ENCODE data around the gene PDXP. TPM values are rescaled to one million over a fixed set of nuclear protein-coding genes. Genes with fewer than 3 reads are reported as not detected.

Gene PDXP
- total and polyA plus RNA-seq, 2 of the 13 experiments (the other 11 are each of a cell fraction or from before 2014, with no cell fraction given) = 58.2 to 70.6 TPM

- TF ChIP-seq BCLAF1 (IDR thresholded peaks at IDR 0.05) (no peak), ATF6 (CRISPR knock-in tag; conservative IDR thresholded peaks at IDR 0.05) (no peak), E2F2 (CRISPR knock-in tag; IDR thresholded peaks at IDR 0.05; ENCODE audit: borderline replicate concordance) (no peak), ZNF343 (CRISPR knock-in tag; IDR thresholded peaks at IDR 0.05) (no peak), AKNA (CRISPR knock-in tag; IDR thresholded peaks at IDR 0.05; ENCODE audit: borderline replicate concordance) (no peak), MEIS1 (CRISPR knock-in tag; IDR thresholded peaks at IDR 0.05; ENCODE audit: borderline replicate concordance) (0 out of 2 replicates have a peak, but pooled peaks have one; percentile 24), ZNF432 (CRISPR knock-in tag; IDR thresholded peaks at IDR 0.05; ENCODE audit: borderline replicate concordance) (no peak), XBP1 (CRISPR knock-in tag; IDR thresholded peaks at IDR 0.05) (no peak), MAZ (IDR thresholded peaks at IDR 0.05; ENCODE audit: borderline replicate concordance, low read depth, low read length) (peak; percentile 52; the same call in 1 of the 2 replicates), MAZ (CRISPR knock-in tag; IDR thresholded peaks at IDR 0.05; ENCODE audit: low read depth) (no peak), RFX1 (IDR thresholded peaks at IDR 0.05) (no peak), SRY (CRISPR knock-in tag; IDR thresholded peaks at IDR 0.05) (no peak), ZSCAN9 (CRISPR knock-in tag; IDR thresholded peaks at IDR 0.05; ENCODE audit: borderline replicate concordance) (no peak), GTF2F1 (IDR thresholded peaks at IDR 0.05; ENCODE audit: low read length) (no peak), ZNF24 (IDR thresholded peaks at IDR 0.05) (no peak), ATAD3A (CRISPR knock-in tag; IDR thresholded peaks at IDR 0.05) (no peak), ARHGAP35 (CRISPR knock-in tag; IDR thresholded peaks at IDR 0.05; ENCODE audit: borderline replicate concordance) (no peak), ZNF17 (CRISPR knock-in tag; IDR thresholded peaks at IDR 0.05) (no peak), GATAD2A (CRISPR knock-in tag; IDR thresholded peaks at IDR 0.05) (peak; percentile 45)
Measured at GRCh38 chr22:37674951-37675929, 16.7 kb downstream of the PDXP start, which contains the start of gene LGALS1 (continued).

Data from HepG2 (cell line).